K562 (cell line): Measurements from ENCODE around the gene SPON1. TPM values are rescaled to one million over a fixed set of nuclear protein-coding genes. Genes with fewer than 3 reads are reported as not detected.

Experiments
- ATAC-seq: fragments of 200-7000 bp; cut with Tn5 transposase; 3 replicates; pipeline ENCODE4 v1.9.1; 2020; ENCODE audit warnings: moderate library complexity
- BruUV-seq: library from RNA; stranded (reverse); fragments of 400-500 nt; replicated peaks from 2 replicates; lab custom pipeline; 2021; lab: Mats Ljungman, UMichigan
- CTCF ChIA-PET: fragments of 300-600 bp; formaldehyde crosslinking; extraction: SDS; loops from one replicate; lab custom pipeline; 2021; ENCODE audit warnings: low intra/inter-chr PET ratio; lab: Yijun Ruan, JAX
- POLR2A ChIA-PET: fragments of 300-600, 350-650 bp; sonication (Branson Sonifier 250); formaldehyde crosslinking; extraction: SDS; loops from one replicate; lab custom pipeline; 2021; ENCODE audit warnings: antibody characterized with exemption, inconsistent platforms; lab: Yijun Ruan, JAX
- DNase-seq, 4 experiments: peaks; one replicate each; pipeline versions ENCODE4 v3.0.0 to v3.0.0-alpha.2; 2011 to 2018; ENCODE audit warnings: low spot score in 3 of 4, mixed read lengths in 3 of 4; ENCODE audit errors: extremely low read depth in 1 of 4
- FAIRE-seq: peaks from 2 replicates; lab custom pipeline; 2011; peaks lifted over from hg19 to GRCh38; lab: Jason Lieb, UNC
- H2AFZ ChIP-seq: 2 replicates; pipeline ENCODE4 v1.6.0; 2011; ENCODE audit warnings: low read depth, low read length, control low read depth, inconsistent platforms
- H3K27ac ChIP-seq: fragments of 200-600 bp; 3 replicates; pipeline ENCODE4 v1.8.0; 2011; ENCODE audit warnings: low read depth, mild to moderate bottlenecking, control low read depth, inconsistent platforms, low read length, moderate library complexity, mixed read lengths; ENCODE audit errors: extremely low read depth
- H3K27me3 ChIP-seq, 2 experiments: fragments of 300-600 bp in 1 of 2; 2 replicates in 1 of 2; 3 replicates in 1 of 2; pipeline versions ENCODE4 v1.6.0 to v1.8.0; 2011; ENCODE audit warnings: inconsistent platforms in 2 of 2, low read length in 2 of 2, mild to moderate bottlenecking in 1 of 2, mixed read lengths in 1 of 2, moderate library complexity in 1 of 2; ENCODE audit not compliant: control insufficient read depth in 2 of 2, insufficient read depth in 2 of 2
- H3K36me3 ChIP-seq: fragments of 300-600 bp; 3 replicates; pipeline ENCODE4 v1.8.0; 2011; ENCODE audit warnings: mild to moderate bottlenecking, low read length, inconsistent platforms; ENCODE audit not compliant: control insufficient read depth, insufficient read depth
- H3K4me1 ChIP-seq, 2 experiments: fragments of 200-600 bp in 1 of 2; replicated peaks in 1 of 2; 2 replicates in 1 of 2; 3 replicates in 1 of 2; pipeline versions ENCODE4 v1.5.1 to v1.8.0; 2011; ENCODE audit warnings: inconsistent platforms in 2 of 2, low read length in 2 of 2, mild to moderate bottlenecking in 1 of 2, mixed read lengths in 1 of 2, moderate library complexity in 1 of 2; ENCODE audit not compliant: control insufficient read depth in 2 of 2, insufficient read depth in 2 of 2
- H3K4me2 ChIP-seq: 2 replicates; pipeline ENCODE4 v1.6.1; 2011; ENCODE audit warnings: low read length, control low read depth, inconsistent platforms, mixed read lengths; ENCODE audit not compliant: insufficient read depth
- H3K4me3 ChIP-seq: fragments of 200-600 bp; sonication (generic), shearing (Covaris generic); 2 replicates; pipeline ENCODE4 v1.5.1; 2016; ENCODE audit warnings: control low read depth, inconsistent platforms
- H3K79me2 ChIP-seq: fragments of 200-600 bp; 3 replicates; pipeline ENCODE4 v1.8.0; 2011; ENCODE audit warnings: low read length, inconsistent platforms; ENCODE audit not compliant: control insufficient read depth, insufficient read depth
- H3K9ac ChIP-seq, 2 experiments: 2 replicates each; pipeline versions ENCODE4 v1.6.0 to v1.6.1; 2011; ENCODE audit warnings: low read depth in 2 of 2, low read length in 2 of 2, control low read depth in 1 of 2, inconsistent platforms in 1 of 2, mild to moderate bottlenecking in 1 of 2, mixed read lengths in 1 of 2; ENCODE audit not compliant: insufficient read depth in 1 of 2
- H3K9me1 ChIP-seq: one replicate; pipeline ENCODE4 v1.6.0; 2011; ENCODE audit warnings: inconsistent platforms, mild to moderate bottlenecking, low read length, moderate library complexity; ENCODE audit not compliant: control insufficient read depth, insufficient read depth
- H3K9me3 ChIP-seq: replicated peaks from 2 replicates; pipeline ENCODE4 v1.5.1; 2011; ENCODE audit warnings: low read depth, low read length, inconsistent platforms; ENCODE audit not compliant: control insufficient read depth, insufficient read depth
- H4K20me1 ChIP-seq: replicated peaks from 2 replicates; pipeline ENCODE4 v1.6.1; 2011; ENCODE audit warnings: low read length, inconsistent platforms, mixed read lengths; ENCODE audit not compliant: control insufficient read depth, insufficient read depth
- ARHGAP35 ChIP-seq: fragments of 450-650 bp; IDR thresholded peaks from 2 replicates; pipeline ENCODE4 v1.6.1; 2018; ENCODE audit not compliant: partially characterized antibody
- BRCA1 ChIP-seq, 2 experiments: fragments of 450-650 bp in 1 of 2; sonication (generic) in 1 of 2; formaldehyde crosslinking in 1 of 2; IDR thresholded peaks; 2 replicates each; pipeline versions ENCODE4 v1.5.0 to v1.6.1; 2017 to 2020; ENCODE audit warnings: mild to moderate bottlenecking in 1 of 2, missing genetic modification reagents in 1 of 2
- CAMTA2 ChIP-seq: fragments of 250-450 bp; sonication (Bioruptor Pico); conservative IDR thresholded peaks from 2 replicates; pipeline ENCODE4 v1.5.1; 2022
- EGR1 ChIP-seq: fragments of 450-650 bp; conservative IDR thresholded peaks from 2 replicates; pipeline ENCODE4 v1.6.1; 2017; ENCODE audit warnings: mild to moderate bottlenecking
- KDM1A ChIP-seq, 2 experiments: fragments of 450-650 bp; IDR thresholded peaks; 2 replicates each; pipeline ENCODE4 v1.6.1; 2016; ENCODE audit warnings: mild to moderate bottlenecking in 2 of 2
- RFX1 ChIP-seq: fragments of 450-650 bp; IDR thresholded peaks from 2 replicates; pipeline ENCODE4 v1.6.1; 2016; ENCODE audit warnings: mild to moderate bottlenecking, moderate library complexity
- USF2 ChIP-seq: sonication (generic); formaldehyde crosslinking; IDR thresholded peaks from 2 replicates; pipeline ENCODE4 v1.5.0; 2020; ENCODE audit warnings: missing genetic modification reagents
- ZNF133 ChIP-seq: fragments of 250-450 bp; sonication (Bioruptor Pico); IDR thresholded peaks from 2 replicates; pipeline ENCODE4 v1.4.0; 2020; ENCODE audit warnings: mild to moderate bottlenecking
- ZNF41 ChIP-seq: fragments of 250-450 bp; sonication (Bioruptor Pico); conservative IDR thresholded peaks from 2 replicates; pipeline ENCODE4 v1.4.0; 2020; ENCODE audit warnings: mild to moderate bottlenecking
- ZNF584 ChIP-seq: fragments of 200-800 bp; sonication (Bioruptor generic); IDR thresholded peaks from 2 replicates; pipeline ENCODE4 v1.6.1; 2016; ENCODE audit warnings: low read depth, mild to moderate bottlenecking, missing genetic modification characterization, missing compliant biosample characterization
- WGBS: fragments of 100-300 bp; shearing (Covaris generic); methylation state at CpG from one replicate; pipeline ENCODE4 v1.1.6; 2016; ENCODE audit warnings: low coverage, mixed read lengths; ENCODE audit not compliant: insufficient coverage; ENCODE audit errors: missing lambda C conversion rate; 5-methylcytosine and 5-hydroxymethylcytosine counted together
- in situ Hi-C: fragments of 300-500 bp; cut with MboI; formaldehyde crosslinking; loops from 4 replicates; pipeline ENCODE4 v1.15.0; 2018; ENCODE audit warnings: inconsistent platforms, mixed read lengths
- intact Hi-C: fragments of 100-400 bp; cut with micrococcal nuclease; formaldehyde crosslinking; loops from 2 replicates; pipeline ENCODE4 v1.14.2; 2022
- polyA plus RNA-seq, 8 experiments: library from polyadenylated mRNA; depleted of rRNA in 4 of 8; stranded (reverse) in 5 of 8; unstranded in 3 of 8; fragments of >200 nt; fragmentation: Nextera tagmentation in 2 of 8; fragmentation: Illumina TruSeq in 1 of 8; extraction: Ambion mirVana in 2 of 8; extraction: Trizol in 1 of 8; gene quantifications; 2 replicates each; pipeline versions ENCODE4 v1.2.1 to v1.2.3, GENCODE V29; 2011 to 2014; ENCODE audit warnings: inconsistent platforms in 1 of 8, missing spikeins in 1 of 8
- total RNA-seq, 7 experiments: library from RNA; depleted of rRNA in 6 of 7; stranded (reverse); fragments of >200 nt in 6 of 7; fragmentation: Illumina TruSeq in 2 of 7; extraction: Trizol in 2 of 7; gene quantifications; 2 replicates each; pipeline versions ENCODE4 v1.2.1 to v1.2.3, GENCODE V29; 2011 to 2021; ENCODE audit warnings: low replicate concordance in 1 of 7
- TF ChIP-seq, protein P1 (sequence below): fragments of 200-800 bp; sonication (Bioruptor generic); IDR thresholded peaks from 2 replicates; pipeline ENCODE4 v1.6.1; 2017; ENCODE audit warnings: missing genetic modification characterization, missing compliant biosample characterization

The SPON1 gene
- total and polyA plus RNA-seq, 9 of the 15 experiments (the other 6 are each of a cell fraction or from before 2014, with no cell fraction given), result 0.04 to 0.06 TPM; not detected in 7

DNA sequence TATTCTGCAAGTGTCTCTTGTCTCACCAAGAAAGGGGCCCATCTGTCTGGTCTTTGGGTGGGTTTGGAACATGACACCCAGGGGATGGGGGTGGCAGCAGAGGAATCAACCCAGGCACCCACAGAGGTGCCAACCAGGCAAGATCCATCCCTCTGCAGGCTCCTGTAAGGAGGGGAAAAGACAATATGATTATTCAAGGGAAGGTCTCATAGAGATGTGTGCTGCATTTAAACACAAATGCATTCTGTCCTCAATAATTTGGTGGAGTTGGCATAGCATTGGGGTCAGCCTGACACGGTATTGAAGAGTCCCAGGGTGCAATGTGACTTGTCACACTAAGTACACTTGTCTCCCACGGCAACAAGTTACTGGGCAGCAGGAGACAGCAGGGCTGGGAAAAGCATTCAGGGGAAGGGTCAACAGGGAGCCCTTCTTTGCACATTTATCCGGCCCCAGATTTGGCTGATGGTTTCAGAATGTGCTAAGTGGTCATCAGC is 33.1 kb upstream of the SPON1 start:
- Histone ChIP-seq H3K4me1 (peaks cover 0 to 17% of the 10 kb centered on the region in 2 experiments; a peak in 3 of 5 replicates), H4K20me1 (no peaks in the 10 kb centered on the region), H3K4me2 (no peak overlapping the region), H3K27me3 (no peaks in the 10 kb centered on the region), H3K9me3 (no peaks in the 10 kb centered on the region), H2AFZ (no peak overlapping the region), H3K79me2 (no peaks in the 10 kb centered on the region), H3K9ac (no peak overlapping the region), H3K27ac (no peak overlapping the region), H3K9me1 (no peaks in the 10 kb centered on the region), H3K4me3 (no peak overlapping the region), H3K36me3 (no peaks in the 10 kb centered on the region)
- ATAC-seq, result no peak
- intact Hi-C loops, result loop anchor here (5.0 kb wide), 1 partner anchor 57 kb away; no protein-coding TSS in a partner anchor
- ChIA-PET CTCF (no interaction called here), POLR2A (no interaction called here)
- in situ Hi-C loops, result no loop called here
- BruUV-seq, result no TSS peak
- FAIRE-seq, result no peak
- WGBS, result 28% methylated on average over 3 of the region's 3 CpGs
- no peak for DNase-seq
- 0 out of 2 replicates have a peak, but pooled peaks have one; percentile 15 for TF ChIP-seq RFX1
- no peak for TF ChIP-seq USF2 (CRISPR knock-in tag)
- TF ChIP-seq, all 486 proteins: peak for 1

DNA sequence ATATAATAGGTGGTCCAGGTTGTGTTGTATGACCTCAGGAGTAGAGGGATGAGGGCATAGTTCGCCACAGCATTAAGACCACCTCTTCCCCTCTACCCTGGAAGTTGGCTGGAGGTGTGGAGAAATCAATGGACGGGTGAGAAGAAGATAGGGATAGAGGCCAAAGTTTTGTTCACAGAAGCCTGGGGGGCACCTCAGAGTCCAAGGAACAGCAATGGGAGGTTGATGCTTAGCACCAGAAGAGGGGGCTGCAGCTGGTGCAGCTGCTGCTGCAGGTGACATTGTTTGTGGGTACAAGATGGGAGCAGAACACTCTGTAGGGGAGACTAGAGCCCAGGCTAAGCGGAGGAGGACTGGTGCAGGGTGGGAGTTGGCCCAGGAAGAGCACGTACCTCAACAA is 31.2 kb upstream of the SPON1 start:
- H3K79me2 ChIP-seq, result no peaks in the 10 kb centered on the region
- DNase-seq, result no peak
- BruUV-seq, result no TSS peak
- no peak overlapping the region for H3K4me2 ChIP-seq
- no peak overlapping the region for H3K27ac ChIP-seq
- ChIA-PET POLR2A (interaction anchor here (0.6 to 0.7 kb wide), 2 partner anchors 78 to 270 kb away, joined by 3 to 4 read pairs; no protein-coding TSS in a partner anchor), CTCF (no interaction called here)
- H3K36me3 ChIP-seq, result no peaks in the 10 kb centered on the region
- H3K9me3 ChIP-seq, result no peaks in the 10 kb centered on the region
- H3K27me3 ChIP-seq, result no peaks in the 10 kb centered on the region
- no peak for FAIRE-seq
- peaks cover 0 to 8% of the 10 kb centered on the region in 2 experiments; a peak in 1 of 5 replicates for H3K4me1 ChIP-seq
- in situ Hi-C loops, result no loop called here
- 15% methylated on average over 4 of the region's 4 CpGs for WGBS
- H3K9ac ChIP-seq, result no peak overlapping the region
- H3K4me3 ChIP-seq, result no peak overlapping the region
- H3K9me1 ChIP-seq, result no peaks in the 10 kb centered on the region
- intact Hi-C loops, result no loop called here
- no peaks in the 10 kb centered on the region for H4K20me1 ChIP-seq
- no peak for ATAC-seq
- H2AFZ ChIP-seq, result no peak overlapping the region
- TF ChIP-seq CAMTA2 (no peak), KDM1A (IDR thresholded peaks at IDR 0.05) (no peak), EGR1 (no peak), ZNF133 (CRISPR knock-in tag) (no peak), ZNF41 (no peak), ZNF584 (CRISPR knock-in tag) (no peak), ARHGAP35 (no peak), BRCA1 (IDR thresholded peaks at IDR 0.05) (no peak), BRCA1 (CRISPR knock-in tag; IDR thresholded peaks at IDR 0.05) (no peak)
- TF ChIP-seq, protein P1, sequence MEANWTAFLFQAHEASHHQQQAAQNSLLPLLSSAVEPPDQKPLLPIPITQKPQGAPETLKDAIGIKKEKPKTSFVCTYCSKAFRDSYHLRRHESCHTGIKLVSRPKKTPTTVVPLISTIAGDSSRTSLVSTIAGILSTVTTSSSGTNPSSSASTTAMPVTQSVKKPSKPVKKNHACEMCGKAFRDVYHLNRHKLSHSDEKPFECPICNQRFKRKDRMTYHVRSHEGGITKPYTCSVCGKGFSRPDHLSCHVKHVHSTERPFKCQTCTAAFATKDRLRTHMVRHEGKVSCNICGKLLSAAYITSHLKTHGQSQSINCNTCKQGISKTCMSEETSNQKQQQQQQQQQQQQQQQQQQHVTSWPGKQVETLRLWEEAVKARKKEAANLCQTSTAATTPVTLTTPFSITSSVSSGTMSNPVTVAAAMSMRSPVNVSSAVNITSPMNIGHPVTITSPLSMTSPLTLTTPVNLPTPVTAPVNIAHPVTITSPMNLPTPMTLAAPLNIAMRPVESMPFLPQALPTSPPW (CRISPR knock-in tag), result no peak
